Glomerular endothelial cell (primary cell): Measurements from ENCODE around the gene KRT86. TPM values are rescaled to one million over a fixed set of nuclear protein-coding genes. Genes with fewer than 3 reads are reported as not detected.

Experiments
- DNase-seq: peaks from one replicate; pipeline ENCODE4 v3.0.0-alpha.2; 2011; ENCODE audit warnings: low read depth, low spot score; ENCODE audit errors: extremely low read depth
- total RNA-seq: library from RNA; depleted of rRNA; stranded (reverse); fragments of >200 nt; gene quantifications from 2 replicates; pipeline ENCODE4 v1.2.3, GENCODE V29; 2015

Gene KRT86
- total RNA-seq, result not detected in 2 replicates

DNA sequence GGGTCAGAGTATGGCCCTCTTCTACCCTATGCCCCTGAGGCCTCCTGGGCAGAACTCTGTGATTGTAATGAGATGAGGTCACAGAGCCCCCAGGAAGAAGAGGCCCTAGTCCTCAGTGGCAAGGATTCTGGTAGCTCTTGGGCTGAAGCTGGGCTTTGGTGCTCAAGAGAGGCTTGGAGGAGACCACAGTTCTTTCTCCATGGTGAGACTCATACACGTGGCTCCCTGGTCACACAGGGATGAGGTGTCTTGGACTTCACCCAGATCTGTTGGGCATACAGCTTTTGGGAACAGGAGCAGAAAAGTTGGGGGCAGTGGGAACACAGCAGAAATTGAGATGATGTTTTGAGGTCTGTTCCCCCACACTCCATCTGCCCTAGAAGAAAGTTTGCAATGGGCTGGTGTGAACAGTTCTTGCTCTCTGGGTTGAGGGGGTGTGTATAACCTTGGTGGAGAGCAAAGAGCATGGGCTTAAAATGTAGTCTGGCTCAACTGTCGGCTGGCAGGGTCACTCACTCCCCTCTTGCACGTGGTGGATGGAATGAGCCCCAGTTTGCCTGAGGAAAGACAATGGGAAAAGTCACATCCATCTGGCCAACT lies at the start of gene KRT86:
Gene KRT86, plus strand, starts transcription at position 125 of the 600 bp plus-strand sequence. CDS start 27,272 bp downstream, outside the sequence.
- DNase-seq, result no peak

DNA sequence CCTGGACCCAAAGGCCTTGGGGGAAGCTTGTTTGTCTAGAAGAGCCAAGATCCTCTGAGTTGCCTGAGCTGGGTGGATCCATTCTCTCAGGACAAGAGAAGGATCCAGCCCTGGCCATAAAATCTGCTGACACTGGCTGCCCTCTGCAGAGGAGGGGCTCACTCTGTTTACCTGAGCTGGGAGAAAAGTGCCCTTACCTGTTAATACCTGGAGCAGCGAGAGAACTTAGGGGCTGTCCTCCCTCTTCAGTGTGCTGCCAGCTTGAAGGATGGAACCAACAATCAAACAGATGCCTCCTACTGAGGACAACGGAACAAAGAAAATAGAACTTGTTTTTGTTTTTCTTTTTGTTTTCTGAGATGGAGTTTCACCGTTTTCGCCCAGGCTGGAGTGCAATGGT lies 48.7 kb upstream of the KRT86 start:
- no peak for DNase-seq

DNA sequence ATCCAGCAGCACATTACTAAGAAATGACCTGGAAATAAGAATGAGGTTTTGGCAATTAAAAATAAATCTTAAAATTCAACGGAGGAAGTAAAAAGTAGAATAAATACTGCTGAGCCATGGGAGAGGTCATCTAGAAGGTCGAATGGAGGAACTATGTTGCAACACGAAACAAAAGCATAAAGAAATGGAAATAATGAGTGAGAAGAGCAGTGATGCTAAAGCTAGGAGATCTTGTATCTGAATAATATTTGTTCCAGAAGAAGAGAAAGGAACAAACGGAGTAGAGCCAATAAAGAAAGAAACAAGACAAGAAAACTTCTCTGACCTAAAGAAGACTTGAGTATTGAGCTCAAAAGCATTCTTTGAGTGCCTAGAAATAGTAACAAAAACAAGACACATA lies 48.0 kb upstream of the KRT86 start:
- no peak for DNase-seq

DNA sequence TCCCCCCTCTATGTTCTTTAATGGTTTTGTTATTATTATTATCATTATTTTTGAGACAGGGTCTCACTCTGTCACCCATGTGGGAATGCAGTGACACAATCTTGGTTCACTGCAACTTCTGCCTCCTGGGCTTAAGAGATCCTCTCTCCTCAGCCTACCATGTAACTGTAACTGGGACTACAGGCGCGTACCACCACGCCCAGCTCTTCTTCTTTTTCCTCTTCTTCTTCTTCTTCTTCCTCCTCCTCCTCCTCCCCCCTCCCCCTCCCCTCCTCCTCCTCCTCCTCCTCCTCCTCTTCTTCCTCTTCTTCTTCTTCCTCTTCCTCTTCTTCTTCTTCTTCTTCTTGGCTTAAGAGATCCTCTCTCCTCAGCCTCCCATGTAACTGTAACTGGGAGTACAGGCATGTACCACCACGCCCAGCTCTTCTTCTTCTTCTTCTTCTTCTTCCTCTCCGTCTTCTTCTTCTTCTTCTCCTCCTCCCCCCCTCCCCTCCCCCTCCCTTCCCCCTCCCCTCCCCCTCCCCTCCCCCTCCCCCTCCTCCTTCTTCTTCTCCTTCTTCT lies 46.8 kb upstream of the KRT86 start:
- no peak for DNase-seq

DNA sequence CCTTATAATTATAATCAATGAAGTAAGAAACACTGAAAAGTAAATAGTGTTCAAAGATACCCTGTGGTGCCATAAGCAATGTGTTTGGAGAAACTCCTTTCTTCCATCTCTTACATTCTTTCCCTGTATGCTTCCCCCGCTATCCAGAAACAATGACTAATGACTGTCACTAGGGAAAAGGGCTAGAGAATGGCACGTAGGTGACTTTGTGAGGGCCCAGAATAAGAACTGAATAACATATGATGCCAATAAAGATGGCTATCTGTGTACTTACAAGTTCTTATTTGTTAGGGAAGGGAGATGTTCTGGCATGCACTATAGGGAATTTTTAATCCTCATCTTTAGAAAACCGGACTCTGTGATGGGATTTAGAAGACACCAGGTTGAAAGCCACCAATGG lies 46.1 kb upstream of the KRT86 start:
- DNase-seq, result no peak

DNA sequence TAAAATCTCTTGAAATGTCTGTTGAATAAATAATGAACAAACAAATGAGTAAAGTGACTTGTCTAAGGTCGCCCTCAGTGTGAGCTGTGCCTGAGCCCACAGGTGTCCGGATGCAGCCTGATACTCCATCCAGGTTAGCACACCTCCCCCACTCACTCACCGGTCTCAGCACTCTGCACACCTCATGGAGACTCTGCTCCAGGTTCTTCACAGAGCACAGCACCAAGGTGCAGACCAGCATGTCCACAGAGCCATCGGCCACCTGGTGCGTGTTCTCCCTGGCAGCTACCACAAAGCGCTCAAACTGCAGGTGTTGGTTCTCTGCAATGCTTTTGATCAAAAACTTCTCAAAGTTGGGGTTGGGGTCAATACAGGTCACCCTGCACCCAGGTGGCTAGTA lies 45.5 kb upstream of the KRT86 start:
- no peak for DNase-seq

DNA sequence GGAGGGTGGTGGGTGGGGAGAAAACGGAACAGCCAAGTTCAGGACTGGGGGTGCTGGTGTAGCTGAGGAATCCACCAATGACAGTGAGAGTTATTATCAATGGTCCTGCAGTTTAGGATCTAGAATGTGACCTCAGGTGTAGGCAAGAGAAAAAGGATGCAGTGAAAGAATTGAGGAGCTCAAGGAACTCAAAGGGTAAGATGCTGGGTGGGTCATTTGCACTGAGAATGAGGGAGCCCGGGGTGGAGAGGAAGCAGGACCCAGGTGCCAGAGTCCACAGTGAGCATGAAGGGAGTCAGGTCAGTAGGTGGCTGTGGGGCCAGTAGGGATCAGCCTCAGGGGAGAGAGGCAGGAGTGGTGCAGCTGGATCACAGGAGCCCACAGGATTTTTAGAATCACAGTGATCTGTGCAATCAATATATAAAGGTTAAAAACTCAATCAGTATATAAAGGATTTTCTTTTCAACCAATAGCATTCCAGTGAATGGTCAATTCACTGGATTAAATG lies 44.6 kb upstream of the KRT86 start:
- no peak for DNase-seq

DNA sequence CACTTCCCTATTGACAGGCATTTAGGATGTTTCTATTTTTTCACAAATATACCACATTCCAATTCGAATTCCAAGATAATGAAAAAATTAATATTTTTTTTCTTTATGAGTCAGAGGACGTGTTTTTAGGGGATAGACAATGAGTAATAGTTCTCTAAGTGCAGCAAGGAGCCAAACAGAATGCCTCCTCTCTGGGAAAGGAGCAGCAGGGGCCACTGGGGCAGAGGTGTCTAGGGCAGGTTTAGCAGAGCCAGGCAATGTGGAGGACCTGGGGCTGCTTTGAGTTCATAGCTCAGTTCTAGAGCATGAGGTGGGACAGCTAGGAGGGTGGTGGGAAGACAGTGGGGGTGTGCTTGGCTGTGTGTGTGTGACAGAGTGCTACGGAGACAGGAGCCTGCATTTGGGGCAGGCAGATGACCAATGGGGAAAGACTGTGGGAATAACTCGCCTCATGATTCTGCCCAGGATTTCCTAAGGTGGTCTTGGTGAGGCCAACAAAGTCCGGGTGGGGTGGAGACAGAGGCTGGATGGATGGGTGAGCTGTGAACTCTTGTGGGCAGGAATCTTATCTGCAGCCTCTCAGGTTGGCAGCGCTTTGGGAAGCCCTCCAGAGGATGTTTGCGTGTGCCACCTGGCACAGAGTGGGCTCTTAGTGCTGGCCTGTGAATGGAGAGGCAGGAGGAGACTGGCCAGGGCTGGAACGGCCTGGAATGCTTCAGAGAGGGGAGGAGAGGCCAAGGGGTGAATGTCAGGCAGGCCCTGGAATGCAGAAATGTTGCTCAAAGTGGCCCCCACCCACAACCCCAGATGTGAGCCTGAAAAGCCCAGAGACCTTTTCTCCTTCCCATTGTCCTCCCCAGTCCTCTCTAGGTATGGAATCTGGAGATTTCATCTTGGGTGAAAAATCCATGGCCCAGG lies 43.8 kb upstream of the KRT86 start:
- no peak for DNase-seq

DNA sequence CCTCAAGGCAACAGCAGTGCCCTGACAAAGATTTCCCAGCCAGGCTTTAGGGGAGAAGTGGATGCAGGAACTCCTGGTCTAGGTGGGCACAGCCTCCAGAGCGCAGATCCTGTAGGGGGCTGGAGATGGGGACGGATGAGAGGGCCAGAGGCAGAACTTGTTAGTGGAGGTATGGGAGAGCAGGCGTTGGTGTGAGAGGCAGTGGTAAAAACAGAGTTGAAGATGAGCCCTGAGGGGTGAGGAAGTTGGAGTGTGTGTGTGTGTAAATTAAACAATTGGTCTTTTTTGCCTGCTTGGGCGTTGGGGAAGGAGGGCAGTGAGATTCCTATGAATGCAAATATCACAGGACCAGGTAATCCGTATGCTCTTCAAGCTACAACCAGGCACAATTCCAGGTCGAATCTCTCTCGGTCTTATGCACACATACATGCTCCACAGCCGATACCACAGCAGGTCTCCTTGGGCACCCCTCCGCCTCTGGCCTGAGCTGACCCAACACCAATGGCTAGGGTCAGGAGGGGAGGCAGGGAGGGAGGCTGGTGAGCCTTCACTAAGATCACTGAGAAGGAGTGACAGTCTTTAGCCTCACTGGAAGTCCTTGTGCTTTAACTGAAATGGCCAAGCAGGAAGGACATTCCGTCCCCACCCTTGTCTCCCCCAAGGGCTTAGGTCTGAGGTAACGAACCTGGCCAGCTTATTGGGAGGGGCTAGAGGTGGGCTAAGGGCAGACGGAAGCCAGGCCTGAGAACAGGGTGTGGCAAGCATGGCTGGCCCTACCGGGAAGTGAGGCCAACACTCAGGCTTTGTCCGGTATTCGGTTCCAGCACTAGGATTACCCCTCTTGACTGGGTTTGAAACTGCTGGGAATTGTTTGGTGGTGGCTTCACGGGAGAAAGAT lies 42.9 kb upstream of the KRT86 start:
- DNase-seq, result no peak

DNA sequence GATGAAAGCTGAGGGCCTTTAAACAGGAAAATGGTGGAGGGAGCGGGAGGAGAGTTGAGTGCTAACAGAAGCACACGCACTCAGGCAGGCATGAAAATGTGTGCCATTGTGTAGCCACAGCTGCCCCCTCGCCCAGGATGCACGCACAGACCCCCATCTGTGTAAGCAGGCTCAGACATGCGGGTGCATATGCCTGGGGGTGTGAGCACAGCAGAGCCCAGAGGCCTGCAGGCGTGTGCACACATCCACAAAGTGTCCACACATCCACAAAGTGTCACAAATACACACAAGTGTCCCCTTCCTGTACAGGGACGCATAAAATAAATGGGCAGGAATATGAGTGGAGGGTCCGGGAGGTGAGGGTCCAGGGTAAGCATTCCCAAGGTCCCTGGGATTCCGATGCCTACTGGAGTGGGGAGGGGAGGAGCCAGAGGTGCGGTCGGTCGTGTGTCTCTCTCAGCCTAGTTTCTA lies 42.2 kb upstream of the KRT86 start:
- no peak for DNase-seq

DNA sequence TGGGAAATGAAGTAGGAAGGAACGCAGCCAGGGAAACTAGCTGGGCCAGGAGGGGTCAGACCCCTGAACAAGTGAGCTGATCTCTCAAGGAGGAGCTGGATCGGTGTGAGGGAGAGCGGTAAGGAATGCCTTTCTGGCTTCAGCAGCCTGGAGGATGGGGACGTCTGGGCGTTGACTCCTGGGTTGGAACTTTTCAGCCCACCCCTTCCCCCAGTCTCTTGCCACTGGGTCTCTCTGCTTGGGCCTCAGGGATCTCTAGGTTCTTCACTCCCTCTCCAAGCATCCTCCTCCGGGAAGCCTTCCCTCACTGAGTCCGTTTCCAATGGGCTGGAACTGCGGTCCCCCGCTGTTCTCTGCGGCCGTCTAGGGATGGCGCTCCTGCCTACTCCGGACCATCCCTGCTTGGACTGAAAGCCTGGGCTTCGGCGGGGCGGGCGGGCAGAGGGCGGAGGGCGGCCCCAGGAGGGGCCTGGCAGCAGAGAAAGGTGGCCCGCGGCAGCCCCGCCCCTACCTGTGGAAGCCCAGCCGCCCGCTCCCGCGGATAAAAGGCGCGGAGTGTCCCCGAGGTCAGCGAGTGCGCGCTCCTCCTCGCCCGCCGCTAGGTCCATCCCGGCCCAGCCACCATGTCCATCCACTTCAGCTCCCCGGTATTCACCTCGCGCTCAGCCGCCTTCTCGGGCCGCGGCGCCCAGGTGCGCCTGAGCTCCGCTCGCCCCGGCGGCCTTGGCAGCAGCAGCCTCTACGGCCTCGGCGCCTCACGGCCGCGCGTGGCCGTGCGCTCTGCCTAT lies 41.6 kb upstream of the KRT86 start, which contains the start of gene KRT7:
Gene KRT7, plus strand, starts transcription at position 570 of the 788 bp plus-strand sequence. Its CDS starts 54 bp downstream, at position 624.
- no peak for DNase-seq

DNA sequence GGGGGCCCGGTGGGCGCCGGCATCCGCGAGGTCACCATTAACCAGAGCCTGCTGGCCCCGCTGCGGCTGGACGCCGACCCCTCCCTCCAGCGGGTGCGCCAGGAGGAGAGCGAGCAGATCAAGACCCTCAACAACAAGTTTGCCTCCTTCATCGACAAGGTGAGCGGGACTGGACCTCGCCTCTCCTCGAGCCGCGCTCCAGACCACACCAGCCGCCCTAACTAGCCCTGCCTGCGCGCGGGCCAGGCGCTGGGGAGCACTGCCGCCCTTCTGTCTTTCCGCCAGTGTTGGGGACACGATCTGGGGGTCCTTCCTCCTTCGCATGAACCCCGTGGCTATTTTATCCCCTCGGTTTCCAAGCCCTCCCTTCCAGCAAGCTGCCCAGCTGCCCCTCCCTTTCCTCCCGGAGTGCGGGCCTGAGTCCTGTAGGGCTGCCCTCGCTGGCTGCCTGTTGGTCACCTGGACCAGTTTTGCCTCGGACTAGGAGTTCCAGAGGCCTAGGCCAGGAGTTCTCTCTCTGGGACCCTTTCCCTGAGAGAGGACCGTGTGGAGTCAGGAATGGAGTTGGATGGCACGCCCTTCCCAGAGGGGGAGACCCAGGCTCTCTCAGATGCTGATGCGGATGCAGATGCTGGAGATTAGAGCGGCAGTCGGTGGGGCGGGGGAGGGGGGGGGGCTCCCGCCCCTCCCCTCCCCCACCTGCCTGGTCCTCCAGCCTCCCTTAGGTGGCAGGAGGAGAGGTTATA lies 40.8 kb upstream of the KRT86 start:
- no peak for DNase-seq

DNA sequence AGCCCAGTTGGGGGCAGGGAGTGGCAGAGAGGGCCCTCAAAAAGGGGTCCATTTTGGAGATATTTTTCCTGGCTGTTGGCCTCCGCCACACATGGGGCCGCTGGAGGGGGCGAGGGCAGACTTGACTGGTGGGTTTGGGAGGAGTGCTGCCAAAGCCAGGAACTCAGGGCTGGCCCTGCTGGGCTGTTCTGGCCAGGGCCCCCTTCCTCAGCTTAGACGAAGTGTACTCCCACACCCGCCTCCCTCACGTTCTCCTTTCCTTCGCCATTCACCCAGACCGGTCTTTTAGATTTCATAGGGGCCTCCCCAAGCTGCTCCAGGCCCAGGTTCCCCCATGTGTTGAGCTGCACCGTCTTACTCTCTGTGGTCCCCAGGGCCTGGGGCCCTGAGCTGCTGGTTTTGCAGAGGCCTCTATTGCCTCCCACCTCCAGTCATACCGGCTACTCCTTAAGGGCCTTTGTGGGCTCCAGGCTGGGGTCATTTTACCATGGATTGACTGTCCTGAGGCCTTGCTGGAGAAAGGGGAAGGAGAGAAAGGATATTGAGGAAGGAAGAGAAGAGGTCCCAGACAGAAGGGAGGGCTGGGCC lies 40.1 kb upstream of the KRT86 start:
- DNase-seq, result no peak

DNA sequence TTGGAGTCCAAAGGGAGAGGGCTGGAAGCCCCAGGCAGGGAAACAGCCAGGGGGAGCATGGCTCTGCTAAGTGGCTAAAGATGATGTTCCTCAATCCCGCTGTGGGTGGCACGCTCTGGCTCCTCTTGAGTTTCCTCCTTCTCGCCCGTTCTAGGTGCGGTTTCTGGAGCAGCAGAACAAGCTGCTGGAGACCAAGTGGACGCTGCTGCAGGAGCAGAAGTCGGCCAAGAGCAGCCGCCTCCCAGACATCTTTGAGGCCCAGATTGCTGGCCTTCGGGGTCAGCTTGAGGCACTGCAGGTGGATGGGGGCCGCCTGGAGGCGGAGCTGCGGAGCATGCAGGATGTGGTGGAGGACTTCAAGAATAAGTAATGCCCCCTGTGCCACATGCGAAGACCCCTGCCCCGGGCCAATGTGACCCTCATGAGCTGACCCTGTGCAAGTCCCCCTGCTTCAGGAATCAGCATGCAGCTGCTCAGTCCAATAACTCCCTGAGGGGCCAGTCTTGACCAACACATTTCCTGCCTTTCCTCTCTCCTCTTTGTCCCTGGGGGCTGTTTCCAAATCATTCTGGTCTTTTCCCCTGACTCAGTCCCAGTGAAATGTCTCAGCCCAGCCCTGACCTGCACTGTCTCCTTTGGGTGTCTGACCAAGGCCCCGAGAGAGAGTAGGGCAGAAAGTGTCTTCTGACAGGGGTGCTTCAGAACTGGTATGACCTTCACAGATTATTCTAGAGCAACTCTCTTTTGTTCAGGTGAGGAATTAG lies 39.3 kb upstream of the KRT86 start:
- no peak for DNase-seq

DNA sequence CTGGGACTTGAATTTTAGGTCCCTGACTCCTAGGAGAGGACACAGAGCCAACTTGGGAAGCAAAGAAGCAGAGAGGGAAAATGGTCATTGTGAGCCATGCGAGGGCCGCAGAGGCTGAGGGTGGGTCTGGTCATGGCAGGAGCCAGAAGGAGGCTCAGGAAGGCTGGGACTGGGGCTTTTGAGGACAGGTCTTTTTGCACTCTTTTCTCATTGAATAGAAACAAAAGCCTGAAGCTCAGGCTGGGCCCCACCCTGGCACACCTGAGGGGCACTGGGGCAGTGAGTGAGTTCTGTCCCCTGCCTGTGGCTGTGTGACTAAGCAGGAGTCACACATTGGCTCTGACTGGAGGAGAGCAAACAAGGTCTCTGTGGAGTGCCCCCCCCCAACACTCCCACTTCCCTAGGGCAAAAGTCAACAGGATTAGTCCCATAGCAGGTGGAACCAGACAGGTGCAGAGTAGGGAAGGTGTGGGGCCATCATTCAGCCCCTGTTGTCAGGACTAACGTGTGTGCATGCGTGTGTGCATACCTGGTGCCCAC lies 38.6 kb upstream of the KRT86 start:
- no peak for DNase-seq

DNA sequence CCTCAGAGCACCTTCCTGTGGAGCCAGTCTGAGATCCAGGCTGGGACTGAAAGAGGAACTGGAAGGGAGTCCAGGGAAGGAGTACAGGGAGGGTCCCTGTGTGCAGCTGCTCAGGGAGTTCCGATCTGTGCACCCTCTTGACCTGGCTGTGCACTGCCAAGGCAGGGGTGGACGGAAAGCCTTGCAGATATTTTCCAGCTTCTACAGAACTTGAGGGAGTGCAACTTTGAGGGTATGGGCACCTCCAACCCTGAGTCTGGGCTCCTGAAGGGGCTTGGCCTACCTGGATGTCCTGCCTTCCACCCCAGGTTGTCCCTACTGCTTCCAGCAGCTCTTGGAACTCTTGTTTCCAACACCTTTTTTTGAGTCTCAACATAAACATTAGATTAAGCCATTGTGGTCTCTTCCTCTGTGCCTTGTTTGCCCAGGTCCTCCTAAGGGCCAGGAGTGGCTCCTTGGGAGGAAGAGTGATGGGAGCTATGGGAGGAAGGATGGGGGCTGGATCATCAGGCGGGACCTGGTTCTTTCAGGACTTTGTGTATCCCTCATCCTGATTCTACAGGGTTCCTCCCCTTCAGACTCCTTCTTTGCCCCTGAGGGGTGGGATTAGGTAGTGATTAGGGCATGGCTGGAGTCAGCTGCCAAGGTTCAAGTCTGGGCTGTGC lies 37.9 kb upstream of the KRT86 start:
- no peak for DNase-seq

DNA sequence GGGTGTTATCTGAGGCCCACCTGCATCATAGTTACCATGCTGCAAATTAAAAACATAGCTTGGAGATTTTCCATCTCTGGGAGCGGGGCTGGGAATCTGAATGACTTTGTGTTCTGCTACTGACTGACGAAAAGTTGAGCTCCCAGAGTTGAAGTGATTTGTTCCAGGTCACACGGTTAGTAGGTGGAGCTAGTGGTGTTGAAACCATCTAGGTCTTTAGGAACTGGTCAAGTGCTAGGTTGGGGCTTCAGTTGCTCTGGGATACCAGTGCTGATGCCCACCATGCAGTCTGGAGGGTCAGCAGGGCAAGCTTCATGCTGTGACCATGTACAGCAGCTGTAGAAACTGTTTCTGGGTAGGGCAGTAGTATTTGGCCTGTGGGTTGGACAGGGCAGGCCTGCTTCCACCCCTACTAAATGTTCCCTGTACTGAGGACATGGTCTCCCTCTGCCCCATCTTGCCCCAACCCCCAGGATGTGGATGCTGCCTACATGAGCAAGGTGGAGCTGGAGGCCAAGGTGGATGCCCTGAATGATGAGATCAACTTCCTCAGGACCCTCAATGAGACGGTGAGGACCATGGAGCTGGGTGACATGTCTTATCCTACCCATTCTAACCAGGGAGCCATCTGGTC lies 36.1 kb upstream of the KRT86 start:
- no peak for DNase-seq
